ENCODE data around the gene MUC13.

MUC13 gene

DNA sequence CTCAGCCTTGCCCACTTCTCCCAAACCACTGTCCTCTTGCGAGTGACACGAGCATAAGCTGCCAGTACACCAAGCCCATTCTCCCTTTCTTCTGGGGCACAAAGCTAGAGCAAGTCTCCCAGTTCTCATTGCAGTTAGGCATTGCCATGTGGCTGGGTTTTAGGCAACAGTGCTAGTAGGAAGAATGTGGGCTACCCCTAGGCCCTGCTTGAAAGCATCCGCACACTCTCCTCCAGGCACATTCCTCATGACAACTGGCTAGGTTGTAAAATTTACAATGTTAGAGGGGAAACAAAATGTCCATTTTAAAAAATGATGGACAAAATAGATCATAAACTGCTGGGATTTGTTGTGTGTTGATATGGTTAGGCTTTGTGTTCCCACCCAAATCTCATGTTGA, 67.0 kb downstream of the MUC13 start:
- in situ Hi-C loops (cut with MboI; ENCODE audit: low pct_unique_long_range_greater_than_20kb, low sequenced_read_pairs, unreplicated experiment), result no loop called here
- DNase-seq (ENCODE audit: low spot score), result no peak
- TF ChIP-seq, protein P1, sequence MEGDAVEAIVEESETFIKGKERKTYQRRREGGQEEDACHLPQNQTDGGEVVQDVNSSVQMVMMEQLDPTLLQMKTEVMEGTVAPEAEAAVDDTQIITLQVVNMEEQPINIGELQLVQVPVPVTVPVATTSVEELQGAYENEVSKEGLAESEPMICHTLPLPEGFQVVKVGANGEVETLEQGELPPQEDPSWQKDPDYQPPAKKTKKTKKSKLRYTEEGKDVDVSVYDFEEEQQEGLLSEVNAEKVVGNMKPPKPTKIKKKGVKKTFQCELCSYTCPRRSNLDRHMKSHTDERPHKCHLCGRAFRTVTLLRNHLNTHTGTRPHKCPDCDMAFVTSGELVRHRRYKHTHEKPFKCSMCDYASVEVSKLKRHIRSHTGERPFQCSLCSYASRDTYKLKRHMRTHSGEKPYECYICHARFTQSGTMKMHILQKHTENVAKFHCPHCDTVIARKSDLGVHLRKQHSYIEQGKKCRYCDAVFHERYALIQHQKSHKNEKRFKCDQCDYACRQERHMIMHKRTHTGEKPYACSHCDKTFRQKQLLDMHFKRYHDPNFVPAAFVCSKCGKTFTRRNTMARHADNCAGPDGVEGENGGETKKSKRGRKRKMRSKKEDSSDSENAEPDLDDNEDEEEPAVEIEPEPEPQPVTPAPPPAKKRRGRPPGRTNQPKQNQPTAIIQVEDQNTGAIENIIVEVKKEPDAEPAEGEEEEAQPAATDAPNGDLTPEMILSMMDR (IDR thresholded peaks at IDR 0.05; ENCODE audit: extremely low read depth, insufficient read depth, missing control alignments), result no peak

DNA sequence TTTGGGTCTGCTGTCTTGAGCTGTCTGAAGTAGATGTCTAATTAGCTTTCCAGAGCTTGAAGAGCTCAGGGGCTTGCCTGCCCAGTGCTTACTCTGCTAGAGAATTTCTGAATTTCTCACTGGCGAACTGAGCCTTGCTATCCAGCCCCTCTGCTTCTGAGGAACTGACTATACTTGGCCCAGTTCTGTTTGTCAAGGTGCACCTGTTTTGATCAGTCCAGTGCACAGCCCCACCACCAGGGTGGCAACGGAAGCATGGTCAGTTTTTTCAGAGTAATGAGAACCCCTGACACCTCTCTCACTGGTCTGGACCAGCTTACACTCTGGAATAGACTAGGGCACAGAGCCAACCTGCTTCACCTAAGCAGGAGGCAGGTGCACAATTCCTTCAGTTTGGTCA, 72.5 kb downstream of the MUC13 start:
- in situ Hi-C loops (cut with MboI; ENCODE audit: low pct_unique_long_range_greater_than_20kb, low sequenced_read_pairs, unreplicated experiment), result no loop called here
- TF ChIP-seq, protein P1 (IDR thresholded peaks at IDR 0.05; ENCODE audit: extremely low read depth, insufficient read depth, missing control alignments), result no peak
- no peak for DNase-seq (ENCODE audit: low spot score)

DNA sequence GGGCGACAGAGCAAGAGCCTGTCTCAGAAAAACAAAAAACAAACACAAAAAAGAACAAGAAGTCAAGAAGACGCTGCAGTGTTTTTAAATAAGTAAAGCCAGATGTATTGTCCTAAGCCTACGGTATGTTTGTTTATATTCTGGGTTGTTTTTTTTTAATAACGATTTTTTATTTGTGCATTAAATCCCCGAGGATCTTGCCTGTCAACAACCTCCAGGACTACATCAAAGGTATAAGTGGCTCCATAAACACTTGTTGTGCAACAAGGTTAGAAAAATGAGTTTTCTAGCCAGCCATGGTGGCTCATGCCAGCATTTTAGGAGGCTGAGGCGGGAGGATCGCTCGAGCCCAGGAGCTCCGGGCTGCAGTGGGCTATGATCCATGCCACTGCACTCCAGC, 73.5 kb downstream of the MUC13 start:
- in situ Hi-C loops (cut with MboI; ENCODE audit: low pct_unique_long_range_greater_than_20kb, low sequenced_read_pairs, unreplicated experiment), result no loop called here
- DNase-seq (ENCODE audit: low spot score), result no peak
- TF ChIP-seq, protein P1 (IDR thresholded peaks at IDR 0.05; ENCODE audit: extremely low read depth, insufficient read depth, missing control alignments), result no peak

DNA sequence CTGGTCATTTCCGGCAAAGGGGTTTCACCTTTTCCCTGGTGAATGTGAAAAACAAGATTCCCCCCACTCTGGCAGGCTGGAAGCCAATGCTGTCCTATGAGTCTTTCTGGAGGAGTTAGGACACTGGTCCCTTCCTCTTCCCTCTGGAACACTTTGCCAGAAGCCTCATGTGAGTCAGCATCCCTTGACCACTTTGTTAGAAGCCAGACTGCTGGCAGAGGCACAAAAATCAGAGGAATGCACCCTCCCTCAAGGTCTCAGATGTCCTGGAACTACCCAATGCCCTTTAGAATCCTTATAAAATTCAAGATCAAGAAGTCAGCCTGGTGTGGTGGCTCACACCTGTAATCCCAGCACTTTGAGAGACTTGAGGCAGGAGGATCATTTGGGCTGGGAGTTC, 74.0 kb downstream of the MUC13 start:
- no peak for DNase-seq (ENCODE audit: low spot score)
- in situ Hi-C loops (cut with MboI; ENCODE audit: low pct_unique_long_range_greater_than_20kb, low sequenced_read_pairs, unreplicated experiment), result no loop called here
- TF ChIP-seq, protein P1 (IDR thresholded peaks at IDR 0.05; ENCODE audit: extremely low read depth, insufficient read depth, missing control alignments), result no peak

DNA sequence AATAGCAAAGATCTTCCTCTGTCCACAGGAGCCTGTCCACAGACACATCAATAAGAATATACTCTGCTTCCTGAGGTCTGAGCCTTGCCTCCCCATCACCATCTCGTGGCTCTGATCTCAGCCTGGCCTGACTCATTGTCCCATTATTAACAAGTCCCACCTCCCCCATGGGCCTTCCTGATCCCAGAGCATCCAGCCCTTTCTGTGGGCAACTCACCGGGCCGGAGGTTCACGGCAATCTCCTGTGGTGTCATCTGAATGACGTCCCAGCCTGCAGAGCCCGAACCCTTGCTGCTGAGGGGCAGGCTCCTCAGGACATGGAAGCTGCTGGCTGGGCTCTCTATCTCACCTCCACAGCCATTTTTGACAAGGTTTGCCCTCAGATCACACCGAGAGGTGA, 75.5 kb downstream of the MUC13 start:
- no peak for DNase-seq (ENCODE audit: low spot score)
- TF ChIP-seq, protein P1 (IDR thresholded peaks at IDR 0.05; ENCODE audit: extremely low read depth, insufficient read depth, missing control alignments), result no peak
- in situ Hi-C loops (cut with MboI; ENCODE audit: low pct_unique_long_range_greater_than_20kb, low sequenced_read_pairs, unreplicated experiment), result no loop called here

DNA sequence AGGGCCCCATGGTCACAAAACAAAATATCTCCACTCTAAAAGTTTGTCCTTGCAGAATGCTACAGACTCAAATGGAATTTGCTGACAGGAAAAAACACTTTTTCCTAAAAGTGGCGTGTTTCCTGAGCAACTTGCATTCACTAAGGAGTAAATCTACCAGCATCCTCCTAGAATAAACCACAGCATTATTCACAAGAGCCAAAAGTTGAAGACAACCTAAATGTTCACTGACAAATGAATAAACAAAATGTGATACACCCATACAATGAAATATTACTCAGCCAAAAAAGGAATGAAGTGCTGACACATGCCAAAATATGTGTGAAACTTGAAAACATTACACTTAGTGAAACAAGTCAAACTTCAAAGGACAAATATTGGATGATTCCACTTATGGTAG, 76.3 kb downstream of the MUC13 start:
- in situ Hi-C loops (cut with MboI; ENCODE audit: low pct_unique_long_range_greater_than_20kb, low sequenced_read_pairs, unreplicated experiment), result no loop called here
- TF ChIP-seq, protein P1 (IDR thresholded peaks at IDR 0.05; ENCODE audit: extremely low read depth, insufficient read depth, missing control alignments), result no peak
- no peak for DNase-seq (ENCODE audit: low spot score)

DNA sequence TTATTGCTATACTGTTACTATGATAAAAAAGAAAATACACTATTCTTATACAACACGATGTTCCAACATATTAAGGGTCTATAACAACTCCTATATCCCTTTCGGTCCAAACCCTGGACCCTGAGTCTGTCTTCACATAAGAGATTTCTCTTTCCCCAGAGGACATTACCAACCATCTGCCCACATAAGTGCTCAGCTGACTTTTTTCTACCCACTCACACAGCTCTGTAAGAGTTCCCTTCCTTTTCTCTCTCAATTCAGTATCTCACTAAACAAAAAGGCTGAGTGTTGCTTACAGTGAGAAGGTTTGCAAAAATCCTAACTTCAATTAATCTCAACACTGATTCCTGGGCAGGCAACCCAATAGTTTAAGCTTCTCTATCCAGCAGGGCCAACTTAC, 77.9 kb downstream of the MUC13 start:
- no peak for DNase-seq (ENCODE audit: low spot score)
- in situ Hi-C loops (cut with MboI; ENCODE audit: low pct_unique_long_range_greater_than_20kb, low sequenced_read_pairs, unreplicated experiment), result no loop called here
- TF ChIP-seq, protein P1 (IDR thresholded peaks at IDR 0.05; ENCODE audit: extremely low read depth, insufficient read depth, missing control alignments), result no peak

All from GM13977 (cell line).